Suprapubic skin (tissue), 4 donors: ENCODE data around the gene CCDC197. TPM values are rescaled to one million over a fixed set of nuclear protein-coding genes. Genes with fewer than 3 reads are reported as not detected.

Experiments used
- DNase-seq, 2 donors: peaks; one replicate each; pipeline ENCODE4 v3.0.0-alpha.2; 2019; ENCODE audit warnings: low spot score in 2 of 2
- H3K27ac ChIP-seq: fragments of 200-600 bp; sonication (generic); one replicate; pipeline ENCODE4 v1.5.1; 2019
- H3K27me3 ChIP-seq: fragments of 200-600 bp; sonication (generic); one replicate; pipeline ENCODE4 v1.5.1; 2019
- H3K36me3 ChIP-seq: fragments of 200-600 bp; sonication (generic); one replicate; pipeline ENCODE4 v1.5.1; 2019
- H3K4me1 ChIP-seq: fragments of 200-600 bp; sonication (generic); one replicate; pipeline ENCODE4 v1.5.1; 2019
- H3K4me3 ChIP-seq: fragments of 200-600 bp; sonication (generic); one replicate; pipeline ENCODE4 v1.5.1; 2019; ENCODE audit warnings: mild to moderate bottlenecking
- H3K9me3 ChIP-seq: fragments of 200-600 bp; sonication (generic); one replicate; pipeline ENCODE4 v1.5.1; 2019
- EP300 ChIP-seq: sonication (generic); formaldehyde crosslinking; IDR thresholded peaks from one replicate; pipeline ENCODE4 v1.6.1; 2017; ENCODE audit warnings: antibody characterized with exemption
- POLR2A ChIP-seq, 2 donors: fragments of 450-650 bp; IDR thresholded peaks; one replicate each; pipeline ENCODE4 v1.6.1; 2017; ENCODE audit warnings: antibody characterized with exemption in 2 of 2, mild to moderate bottlenecking in 2 of 2, moderate library complexity in 2 of 2
- POLR2AphosphoS5 ChIP-seq, 3 donors: sonication (generic); formaldehyde crosslinking; IDR thresholded peaks; one replicate each; pipeline ENCODE4 v1.6.1; 2017; ENCODE audit warnings: antibody characterized with exemption in 3 of 3
- WGBS: methylation state at CpG from one replicate; pipeline ENCODE4 v1.1.5; 2018; 5-methylcytosine and 5-hydroxymethylcytosine counted together
- total RNA-seq, 4 donors: library from RNA; depleted of rRNA; stranded (reverse); fragments of >200 nt; gene quantifications; one replicate each; pipeline ENCODE4 v1.1.0, GENCODE V29; 2016
- TF ChIP-seq, protein P1 (sequence below), 2 donors: fragments of 200-600 bp in 1 of 2; fragments of 450-650 bp in 1 of 2; sonication (generic) in 1 of 2; IDR thresholded peaks; one replicate each; pipeline ENCODE4 v1.5.1; 2016 to 2019; ENCODE audit warnings: antibody characterized with exemption in 2 of 2, mild to moderate bottlenecking in 1 of 2, moderate library complexity in 1 of 2

CCDC197 gene
- total RNA-seq, 4 donors from 2014 or later, result not detected

DNA sequence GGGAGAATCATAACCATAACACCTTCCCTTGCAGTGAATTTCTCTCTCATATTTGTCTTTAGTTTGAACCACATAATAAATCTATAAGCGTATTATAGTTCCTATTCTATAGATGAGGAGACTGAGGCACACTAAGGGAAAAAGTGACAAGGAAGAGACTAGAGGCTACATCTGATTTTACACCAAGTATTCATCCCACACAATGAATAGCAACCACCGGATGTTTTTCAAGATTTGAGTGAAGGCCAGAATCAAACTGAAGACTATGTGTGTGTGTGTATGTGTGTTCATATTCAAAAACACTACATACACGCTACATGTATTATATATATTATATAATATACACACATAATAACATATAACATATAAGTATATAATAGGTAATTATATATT is 25.5 kb upstream of the CCDC197 start:
- DNase-seq, result no peak
- no peaks in the 10 kb centered on the region for H3K36me3 ChIP-seq
- H3K4me3 ChIP-seq, result no peak overlapping the region
- H3K27ac ChIP-seq, result no peak overlapping the region
- H3K4me1 ChIP-seq, result peaks cover 11% of the 10 kb centered on the region
- H3K27me3 ChIP-seq, result no peaks in the 10 kb centered on the region
- no peak for TF ChIP-seq POLR2AphosphoS5 (IDR thresholded peaks at IDR 0.05)
- no peak for TF ChIP-seq EP300
- no peak for TF ChIP-seq POLR2A (IDR thresholded peaks at IDR 0.05)
- TF ChIP-seq, protein P1, sequence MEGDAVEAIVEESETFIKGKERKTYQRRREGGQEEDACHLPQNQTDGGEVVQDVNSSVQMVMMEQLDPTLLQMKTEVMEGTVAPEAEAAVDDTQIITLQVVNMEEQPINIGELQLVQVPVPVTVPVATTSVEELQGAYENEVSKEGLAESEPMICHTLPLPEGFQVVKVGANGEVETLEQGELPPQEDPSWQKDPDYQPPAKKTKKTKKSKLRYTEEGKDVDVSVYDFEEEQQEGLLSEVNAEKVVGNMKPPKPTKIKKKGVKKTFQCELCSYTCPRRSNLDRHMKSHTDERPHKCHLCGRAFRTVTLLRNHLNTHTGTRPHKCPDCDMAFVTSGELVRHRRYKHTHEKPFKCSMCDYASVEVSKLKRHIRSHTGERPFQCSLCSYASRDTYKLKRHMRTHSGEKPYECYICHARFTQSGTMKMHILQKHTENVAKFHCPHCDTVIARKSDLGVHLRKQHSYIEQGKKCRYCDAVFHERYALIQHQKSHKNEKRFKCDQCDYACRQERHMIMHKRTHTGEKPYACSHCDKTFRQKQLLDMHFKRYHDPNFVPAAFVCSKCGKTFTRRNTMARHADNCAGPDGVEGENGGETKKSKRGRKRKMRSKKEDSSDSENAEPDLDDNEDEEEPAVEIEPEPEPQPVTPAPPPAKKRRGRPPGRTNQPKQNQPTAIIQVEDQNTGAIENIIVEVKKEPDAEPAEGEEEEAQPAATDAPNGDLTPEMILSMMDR (IDR thresholded peaks at IDR 0.05), result no peak
- WGBS, result 82% methylated on average over 3 of the region's 3 CpGs
- no peaks in the 10 kb centered on the region for H3K9me3 ChIP-seq

DNA sequence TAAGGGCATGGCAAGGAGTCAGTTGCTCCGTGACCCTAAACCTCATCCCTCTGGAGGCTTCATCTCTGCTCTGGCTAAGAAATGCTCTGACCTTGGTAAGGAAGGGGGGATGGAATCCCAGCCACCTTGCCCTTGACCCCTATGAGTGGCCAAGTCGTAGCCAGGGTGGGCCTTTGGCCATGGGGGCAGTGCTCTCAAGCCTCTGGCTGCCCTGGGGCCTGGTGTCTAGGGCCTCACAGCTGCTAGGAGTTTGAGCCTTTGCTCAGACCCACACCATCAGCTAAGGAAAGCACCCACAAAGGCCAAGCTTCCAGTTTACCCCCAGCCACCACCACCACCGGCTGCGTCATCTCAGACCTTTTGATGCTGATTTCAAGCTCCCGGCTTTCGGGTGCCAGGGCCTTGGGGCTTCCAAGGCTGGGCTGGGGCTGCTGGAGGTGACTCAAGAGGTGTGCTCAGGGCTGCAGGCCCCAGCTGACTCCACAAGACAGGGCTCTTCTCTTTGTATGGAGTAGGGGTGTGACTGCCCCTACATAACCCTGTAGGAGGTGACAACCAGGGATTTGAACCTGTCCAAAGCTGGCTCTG is 24.4 kb upstream of the CCDC197 start:
- Histone ChIP-seq H3K9me3 (no peaks in the 10 kb centered on the region), H3K4me1 (peaks cover 11% of the 10 kb centered on the region), H3K4me3 (no peak overlapping the region), H3K36me3 (no peaks in the 10 kb centered on the region), H3K27me3 (no peaks in the 10 kb centered on the region), H3K27ac (no peak overlapping the region)
- no peak for DNase-seq
- TF ChIP-seq, protein P1 (IDR thresholded peaks at IDR 0.05), result no peak
- TF ChIP-seq EP300, result no peak
- no peak for TF ChIP-seq POLR2A (IDR thresholded peaks at IDR 0.05)
- WGBS, result 85% methylated on average over 2 of the region's 6 CpGs

DNA sequence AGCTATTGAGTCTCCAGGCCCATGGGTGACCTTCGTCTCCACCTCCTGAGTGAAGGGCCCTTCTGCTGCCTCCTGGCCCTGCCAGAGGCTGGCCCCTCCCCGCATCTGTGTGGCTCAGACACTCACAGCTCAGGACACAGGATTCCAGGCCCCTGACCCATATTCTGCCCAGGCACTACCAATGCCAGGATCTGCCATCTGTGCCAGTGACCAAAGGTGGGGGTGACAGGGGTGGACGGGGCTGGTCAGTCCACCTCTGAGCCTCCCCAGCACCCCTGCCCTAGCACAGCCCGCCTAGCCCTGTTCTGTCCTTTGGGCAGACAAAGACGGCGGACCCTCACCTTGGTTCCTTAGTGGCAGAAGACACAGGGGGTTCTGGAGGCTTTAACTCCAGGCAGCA is 23.5 kb upstream of the CCDC197 start:
- Histone ChIP-seq H3K4me1 (peaks cover 11% of the 10 kb centered on the region), H3K9me3 (no peaks in the 10 kb centered on the region), H3K36me3 (no peaks in the 10 kb centered on the region), H3K27ac (no peak overlapping the region), H3K27me3 (no peaks in the 10 kb centered on the region), H3K4me3 (no peak overlapping the region)
- TF ChIP-seq POLR2A (IDR thresholded peaks at IDR 0.05), result no peak
- TF ChIP-seq, protein P1 (IDR thresholded peaks at IDR 0.05), result no peak
- TF ChIP-seq POLR2AphosphoS5 (IDR thresholded peaks at IDR 0.05), result no peak
- TF ChIP-seq EP300, result no peak
- no peak for DNase-seq
- 80% methylated on average over 1 of the region's 6 CpGs for WGBS

DNA sequence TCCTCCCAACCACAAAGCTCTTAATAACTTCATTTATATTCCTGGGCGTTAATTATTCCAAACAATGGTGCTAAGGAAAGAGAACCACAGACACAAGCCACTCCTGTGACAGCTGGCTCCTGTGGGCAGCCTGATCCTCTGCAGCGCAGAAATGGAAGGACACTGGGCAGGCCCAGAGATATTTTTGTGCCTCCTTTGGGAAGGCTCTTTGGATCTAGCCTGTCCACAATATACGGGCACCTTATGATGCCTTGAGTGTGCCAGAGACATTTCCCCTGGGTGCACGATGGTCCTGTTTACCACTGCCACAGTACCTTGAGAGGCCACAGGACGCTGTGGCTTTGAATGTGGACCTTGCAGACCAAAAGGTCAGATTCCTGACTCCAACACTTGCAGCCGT is 22.8 kb upstream of the CCDC197 start:
- TF ChIP-seq EP300 (no peak), POLR2A (IDR thresholded peaks at IDR 0.05) (no peak), POLR2AphosphoS5 (IDR thresholded peaks at IDR 0.05) (no peak)
- TF ChIP-seq, protein P1 (IDR thresholded peaks at IDR 0.05), result no peak
- Histone ChIP-seq H3K4me1 (peaks cover 8% of the 10 kb centered on the region), H3K27me3 (no peaks in the 10 kb centered on the region), H3K9me3 (no peaks in the 10 kb centered on the region), H3K27ac (no peak overlapping the region), H3K4me3 (no peak overlapping the region), H3K36me3 (no peaks in the 10 kb centered on the region)
- 83% methylated on average over 6 of the region's 6 CpGs for WGBS
- DNase-seq, result no peak

DNA sequence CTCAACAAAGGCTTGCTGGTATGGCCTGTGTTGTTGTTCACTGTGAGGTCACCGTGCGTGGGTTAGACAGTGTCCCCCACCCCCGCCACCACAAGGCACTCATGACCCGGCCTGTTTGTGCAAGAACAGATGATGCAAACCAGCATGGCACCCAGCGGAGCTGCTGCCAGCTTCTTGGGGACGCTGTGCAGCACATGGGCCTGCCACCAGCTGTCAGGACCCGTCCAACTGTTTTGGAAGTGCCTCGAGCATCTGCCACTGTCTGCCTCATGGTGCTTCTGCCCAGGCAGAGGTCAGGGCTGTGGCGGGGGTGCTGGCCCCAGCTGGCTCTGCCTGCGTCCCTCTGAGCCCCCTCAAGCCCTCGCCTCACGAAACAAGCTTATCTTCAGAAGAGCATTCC is 22.3 kb upstream of the CCDC197 start:
- H3K27me3 ChIP-seq, result no peaks in the 10 kb centered on the region
- TF ChIP-seq, protein P1 (IDR thresholded peaks at IDR 0.05), result no peak
- TF ChIP-seq EP300, result no peak
- TF ChIP-seq POLR2AphosphoS5 (IDR thresholded peaks at IDR 0.05), result no peak
- TF ChIP-seq POLR2A (IDR thresholded peaks at IDR 0.05), result no peak
- no peaks in the 10 kb centered on the region for H3K9me3 ChIP-seq
- peaks cover 8% of the 10 kb centered on the region for H3K4me1 ChIP-seq
- H3K27ac ChIP-seq, result no peak overlapping the region
- 79% methylated on average over 4 of the region's 12 CpGs for whole genome bisulfite sequencing
- no peak for DNase-seq
- H3K4me3 ChIP-seq, result no peak overlapping the region
- no peaks in the 10 kb centered on the region for H3K36me3 ChIP-seq
